NCI-H82 (cell line): ENCODE measurements around the gene RUNDC3A.
"Not testable (repeated sequence)": the region's sequence is repeated elsewhere in the genome, so short reads cannot be mapped to it uniquely, and the experiment has no call there.

ENCODE experiments used
- DNase-seq: peaks from one replicate; lab custom pipeline; 2025; lab: John Stamatoyannopoulos, UW

RUNDC3A gene

GRCh38 chr17:44318077-44318892 lies 9.9 kb downstream of the RUNDC3A start:
- peak; percentile 42 for DNase-seq

GRCh38 chr17:44320066-44320465 lies 11.7 kb downstream of the RUNDC3A start:
- DNase-seq = no peak

GRCh38 chr17:44321246-44322120 lies 13.1 kb downstream of the RUNDC3A start:
- DNase-seq = no peak

- no peak for DNase-seq
Observed at GRCh38 chr17:44322236-44322895, 14.0 kb downstream of the RUNDC3A start.

GRCh38 chr17:44323359-44324091 lies 15.1 kb downstream of the RUNDC3A start:
- peak; percentile 70 for DNase-seq

GRCh38 chr17:44324092-44324570 lies 15.7 kb downstream of the RUNDC3A start:
- DNase-seq = no peak

GRCh38 chr17:44324571-44325275 lies 16.3 kb downstream of the RUNDC3A start, which contains the start of gene SLC25A39:
SLC25A39 (minus strand) TSS chr17:44324823; CDS start chr17:44323562, 1,261 bp downstream.
- peak; percentile 93 for DNase-seq

- DNase-seq = peak; percentile 99
Observed at GRCh38 chr17:44326861-44327444, 18.6 kb downstream of the RUNDC3A start.

GRCh38 chr17:44327715-44328449 lies 19.5 kb downstream of the RUNDC3A start:
- no peak for DNase-seq

- not testable (repeated sequence) for DNase-seq
Observed at GRCh38 chr17:44329516-44329915, 21.1 kb downstream of the RUNDC3A start.

GRCh38 chr17:44330263-44330662 lies 21.9 kb downstream of the RUNDC3A start:
- not testable (repeated sequence) for DNase-seq

- peak; percentile 94 for DNase-seq
Observed at GRCh38 chr17:44331249-44331760, 22.9 kb downstream of the RUNDC3A start.

GRCh38 chr17:44333371-44333770 lies 25.0 kb downstream of the RUNDC3A start:
- DNase-seq = no peak

- DNase-seq = no peak
Observed at GRCh38 chr17:44334315-44334714, 25.9 kb downstream of the RUNDC3A start.

GRCh38 chr17:44334727-44335126 lies 26.3 kb downstream of the RUNDC3A start:
- DNase-seq = no peak

GRCh38 chr17:44335564-44335963 lies 27.2 kb downstream of the RUNDC3A start:
- no peak for DNase-seq

GRCh38 chr17:44335968-44336367 lies 27.6 kb downstream of the RUNDC3A start:
- DNase-seq = no peak

- DNase-seq = no peak
Observed at GRCh38 chr17:44338702-44339101, 30.3 kb downstream of the RUNDC3A start.

GRCh38 chr17:44340553-44340952 lies 32.2 kb downstream of the RUNDC3A start:
- not testable (repeated sequence) for DNase-seq
